KG1 (cell line): ENCODE results near the gene ARHGEF16.

ENCODE experiments used
- DNase-seq: peaks from one replicate; lab custom pipeline; 2025; lab: John Stamatoyannopoulos, UW

Gene ARHGEF16

DNA sequence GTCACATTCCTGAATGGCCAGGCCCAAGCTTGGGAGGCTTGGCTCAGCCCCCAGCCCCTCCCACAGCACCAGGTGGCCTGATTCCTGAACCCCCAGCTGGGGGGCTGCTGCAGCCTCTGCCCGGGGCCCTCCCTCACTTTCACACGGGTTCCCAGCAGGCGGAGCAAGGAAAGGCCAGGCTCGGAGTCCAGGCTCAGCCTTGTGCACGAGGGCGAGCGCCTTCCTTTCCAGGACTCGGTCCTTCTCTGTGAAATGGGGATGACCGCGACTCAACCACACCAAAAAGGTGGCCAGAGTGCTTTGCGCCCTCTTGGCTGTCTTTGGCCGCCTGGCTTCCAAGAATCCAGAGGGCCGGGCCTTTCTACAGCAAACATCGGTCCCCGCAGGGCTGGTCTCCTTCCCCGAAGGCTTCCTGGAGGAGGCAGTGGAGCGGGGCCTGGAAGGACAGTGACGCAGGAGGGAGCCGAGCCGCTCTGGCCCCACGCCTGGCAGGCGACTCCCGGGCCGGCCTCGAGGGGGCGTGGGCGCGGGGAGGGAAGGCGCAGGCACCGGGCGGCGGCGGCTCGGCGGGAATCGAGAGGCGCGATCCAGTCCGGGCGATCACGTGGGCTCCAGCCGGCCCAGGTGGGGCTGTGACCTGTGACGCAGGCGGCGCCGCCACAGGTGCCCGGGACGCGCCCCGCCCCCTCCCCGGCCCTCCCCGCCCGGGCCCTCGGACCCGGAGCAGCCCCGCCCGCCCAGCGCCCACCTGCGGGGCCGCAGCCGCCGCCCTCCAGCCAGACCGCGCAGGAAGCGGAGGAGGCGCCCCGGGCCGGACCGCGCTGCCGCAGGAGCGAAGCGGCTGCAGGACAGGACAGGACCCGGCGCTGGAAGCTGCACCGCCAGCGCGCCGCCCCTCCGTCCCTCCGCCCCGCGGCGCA is at the start of gene ARHGEF16:
Gene ARHGEF16 (plus strand): TSS at position 775 of the 920 bp plus-strand sequence. CDS start 8,420 bp downstream, outside the sequence.
- no peak for DNase-seq

DNA sequence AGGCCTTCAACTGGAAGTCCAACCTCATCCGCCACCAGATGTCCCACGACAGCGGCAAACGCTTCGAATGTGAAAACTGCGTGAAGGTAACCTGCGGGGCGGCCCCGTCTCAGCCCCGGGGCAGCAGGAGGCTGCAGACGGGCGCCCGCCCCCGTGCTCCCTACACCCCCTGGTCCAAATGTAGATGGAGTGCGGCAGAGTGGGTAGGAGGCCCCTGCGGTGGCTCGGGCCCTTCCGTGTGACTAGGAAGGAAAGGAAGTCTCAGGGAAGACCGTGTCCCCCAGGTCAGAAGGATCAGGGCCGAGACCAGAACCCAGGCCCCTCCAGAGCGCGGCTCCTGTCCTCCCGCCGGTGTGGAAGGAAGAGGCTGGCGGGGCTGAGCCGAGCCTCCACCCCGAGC is 49.7 kb upstream of the ARHGEF16 start:
- DNase-seq, result no peak

DNA sequence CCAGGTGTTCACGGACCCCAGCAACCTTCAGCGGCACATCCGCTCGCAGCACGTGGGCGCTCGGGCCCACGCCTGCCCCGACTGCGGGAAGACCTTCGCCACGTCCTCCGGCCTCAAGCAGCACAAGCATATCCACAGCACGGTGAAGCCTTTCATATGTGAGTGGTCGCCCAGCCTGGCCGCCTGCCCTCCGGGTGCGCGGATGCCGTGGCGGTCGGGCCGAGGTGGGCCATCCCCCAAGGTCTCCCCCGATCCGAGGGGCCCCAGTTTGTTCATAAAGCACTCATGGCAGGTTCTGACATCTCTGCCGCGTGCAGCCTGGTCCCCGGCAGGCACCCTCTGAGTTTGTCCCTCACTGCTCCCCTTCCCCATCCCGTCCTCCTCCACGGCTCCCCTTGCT is 49.0 kb upstream of the ARHGEF16 start:
- DNase-seq, result no peak

DNA sequence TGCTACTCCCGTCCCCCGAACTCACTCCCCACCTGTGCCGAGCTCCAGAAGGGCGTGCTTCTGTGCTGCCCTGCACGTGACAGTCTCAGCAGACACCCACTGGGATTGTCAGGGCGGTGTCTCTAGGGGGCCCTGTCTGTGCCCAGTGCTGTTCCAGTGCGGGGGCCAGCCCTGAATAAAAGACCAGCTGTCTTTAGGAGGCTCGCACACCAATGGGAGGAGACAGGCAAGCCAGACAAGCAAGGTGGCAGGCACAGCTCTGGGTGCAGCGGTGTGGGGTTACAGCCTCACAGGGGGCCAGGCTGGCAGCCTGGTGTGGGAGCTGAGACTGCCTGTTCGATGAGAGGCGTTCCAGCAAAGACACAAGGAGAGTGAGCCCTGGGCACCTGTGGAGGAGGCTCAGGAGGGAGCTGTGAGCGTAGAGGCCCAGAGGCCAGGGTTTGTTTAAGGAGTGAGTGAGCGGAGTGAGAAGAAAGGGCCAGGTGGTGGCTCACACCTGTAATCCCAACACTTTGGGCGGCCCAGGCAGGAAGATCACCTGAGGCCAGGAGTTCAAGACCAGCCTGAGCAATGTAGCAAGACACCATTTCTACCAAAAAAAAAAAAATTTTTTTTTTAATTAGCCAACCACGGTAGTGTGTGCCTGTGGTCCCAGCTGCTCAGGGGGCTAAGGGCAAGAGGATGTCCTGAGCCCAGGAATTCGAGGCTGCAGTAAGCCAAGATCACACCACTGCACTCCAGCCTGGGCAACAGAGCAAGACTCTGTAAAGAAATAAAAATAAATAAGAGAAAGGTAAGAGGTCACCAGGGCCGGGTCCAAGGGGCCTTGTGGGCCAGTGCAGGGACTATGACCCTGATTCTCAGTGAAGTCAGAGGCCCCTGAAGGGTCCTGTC is 48.2 kb upstream of the ARHGEF16 start:
- DNase-seq, result no peak

DNA sequence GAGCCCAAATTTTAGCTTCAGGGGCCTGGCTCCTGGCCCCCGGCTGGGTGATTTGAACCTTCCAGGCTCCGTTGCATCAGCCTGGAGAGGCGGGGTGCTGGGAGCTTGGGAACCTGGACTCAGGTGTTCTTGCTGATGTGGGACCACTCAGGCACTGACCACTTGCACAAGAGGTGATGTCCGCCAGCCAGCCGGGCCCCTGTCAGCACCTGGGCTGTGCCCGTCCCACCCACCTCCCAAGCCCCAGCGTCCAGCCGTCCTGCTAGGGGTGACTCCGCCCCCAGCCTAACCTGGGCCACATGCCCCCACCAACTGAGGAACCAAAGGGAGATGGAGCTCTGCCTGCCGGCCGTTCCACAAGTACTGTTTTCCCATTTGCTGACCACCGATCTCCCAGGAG is 47.4 kb upstream of the ARHGEF16 start:
- DNase-seq, result no peak

DNA sequence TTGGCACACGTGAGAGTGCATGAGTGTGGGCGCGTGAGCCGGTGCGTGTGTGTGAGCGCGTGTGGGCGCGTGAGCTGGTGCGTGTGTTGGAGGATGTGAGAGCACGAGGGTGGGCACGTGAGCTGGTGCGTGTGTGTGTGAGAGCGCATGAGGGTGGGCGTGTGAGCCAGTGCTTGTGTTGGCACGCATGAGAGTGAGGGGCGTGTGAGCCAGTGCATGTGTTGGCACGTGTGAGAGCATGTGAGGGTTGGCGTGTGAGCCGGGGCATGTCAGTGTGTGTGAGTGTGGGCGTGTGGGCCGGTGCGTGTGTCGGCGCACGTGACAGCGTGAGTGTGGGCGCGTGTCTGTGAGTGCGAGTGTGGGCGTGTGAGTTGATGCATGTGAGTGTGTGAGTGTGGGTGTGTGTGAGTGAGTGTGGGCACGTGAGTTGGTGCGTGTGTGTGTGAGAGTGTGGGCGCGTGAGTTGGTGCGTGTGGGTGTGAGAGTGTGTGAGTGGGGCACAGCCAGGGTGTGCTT is 45.7 kb upstream of the ARHGEF16 start:
- no peak for DNase-seq

DNA sequence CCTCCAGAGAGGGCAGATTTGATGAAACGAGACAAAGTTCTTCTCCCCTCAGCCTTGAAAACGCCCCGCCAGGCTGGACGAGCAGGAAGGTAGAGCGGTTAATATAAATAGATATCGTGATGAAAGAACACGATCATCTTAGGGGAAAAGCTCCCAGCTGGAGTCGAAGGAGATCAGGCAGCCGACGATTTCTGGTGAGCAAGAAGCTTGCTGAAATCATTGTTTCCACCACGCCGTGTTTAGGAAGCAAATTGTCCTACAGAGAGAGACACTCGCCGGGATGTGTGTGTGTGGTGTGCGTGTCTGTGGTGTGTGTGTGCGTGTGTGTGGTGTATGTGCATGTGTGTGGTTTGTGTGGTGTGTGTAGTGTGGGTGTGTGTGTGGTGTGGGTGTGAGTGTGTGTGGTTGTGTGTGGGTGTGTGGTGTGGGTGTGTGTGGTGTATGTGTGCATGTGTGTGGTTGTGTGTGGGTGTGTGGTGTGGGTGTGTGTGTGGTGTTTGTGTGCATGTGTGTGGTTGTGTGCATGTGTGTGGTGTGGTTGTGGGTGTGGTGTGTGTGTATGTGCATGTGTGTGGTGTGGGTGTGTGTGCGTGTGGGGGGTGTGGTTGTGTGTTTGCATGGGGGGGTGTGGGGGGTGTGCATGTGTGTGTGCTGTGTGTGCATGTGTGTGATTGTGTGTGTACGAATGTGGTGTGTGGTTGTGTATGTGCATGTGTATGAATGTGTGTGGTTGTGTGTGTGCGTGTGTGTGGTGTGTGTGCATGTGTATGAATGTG is 44.9 kb upstream of the ARHGEF16 start:
- no peak for DNase-seq

DNA sequence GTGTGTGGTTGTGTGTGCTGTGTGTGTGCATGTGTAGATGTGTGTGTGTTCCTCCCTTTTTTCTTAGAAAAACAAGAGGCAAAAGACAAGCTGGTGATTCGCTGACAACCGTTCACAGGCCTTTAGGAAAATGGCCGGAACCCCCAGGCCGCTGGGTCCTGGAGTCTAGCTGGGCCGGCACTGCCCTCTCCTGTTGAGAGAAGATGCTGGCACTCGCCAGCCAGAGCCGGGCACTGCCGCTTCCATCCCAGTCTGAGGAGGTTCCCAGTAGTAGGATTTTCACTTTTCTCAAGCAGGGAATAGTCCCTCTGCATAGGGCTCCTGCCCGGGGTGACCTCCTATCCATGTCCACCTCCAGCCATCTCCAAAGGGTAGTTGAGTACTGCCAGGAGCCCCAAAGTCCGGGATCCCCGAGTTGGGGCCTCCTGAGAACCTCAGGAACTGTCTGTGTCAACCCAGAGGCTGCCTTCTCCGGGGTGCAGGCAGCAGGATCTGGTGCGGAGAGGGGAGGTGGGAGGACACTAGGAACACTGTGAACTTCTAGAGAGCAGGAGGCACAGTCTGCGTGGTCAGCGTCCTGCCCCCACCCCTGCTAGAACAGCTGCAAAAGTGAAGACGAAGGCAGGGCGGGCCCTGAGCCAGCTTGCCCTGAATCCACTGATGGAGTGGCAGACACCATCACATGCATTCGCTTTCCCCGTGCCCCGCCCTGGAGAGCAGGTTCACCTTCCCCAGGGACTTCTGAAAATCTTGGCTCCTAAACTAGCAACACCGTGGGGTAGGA is 44.1 kb upstream of the ARHGEF16 start:
- no peak for DNase-seq

DNA sequence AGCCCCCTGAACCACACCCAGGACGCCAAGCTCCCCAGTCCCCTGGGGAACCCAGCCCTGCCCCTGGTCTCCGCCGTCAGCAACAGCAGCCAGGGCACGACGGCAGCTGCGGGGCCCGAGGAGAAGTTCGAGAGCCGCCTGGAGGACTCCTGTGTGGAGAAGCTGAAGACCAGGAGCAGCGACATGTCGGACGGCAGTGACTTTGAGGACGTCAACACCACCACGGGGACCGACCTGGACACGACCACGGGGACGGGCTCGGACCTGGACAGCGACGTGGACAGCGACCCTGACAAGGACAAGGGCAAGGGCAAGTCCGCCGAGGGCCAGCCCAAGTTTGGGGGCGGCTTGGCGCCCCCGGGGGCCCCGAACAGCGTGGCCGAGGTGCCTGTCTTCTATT is 42.7 kb upstream of the ARHGEF16 start:
- DNase-seq, result no peak

DNA sequence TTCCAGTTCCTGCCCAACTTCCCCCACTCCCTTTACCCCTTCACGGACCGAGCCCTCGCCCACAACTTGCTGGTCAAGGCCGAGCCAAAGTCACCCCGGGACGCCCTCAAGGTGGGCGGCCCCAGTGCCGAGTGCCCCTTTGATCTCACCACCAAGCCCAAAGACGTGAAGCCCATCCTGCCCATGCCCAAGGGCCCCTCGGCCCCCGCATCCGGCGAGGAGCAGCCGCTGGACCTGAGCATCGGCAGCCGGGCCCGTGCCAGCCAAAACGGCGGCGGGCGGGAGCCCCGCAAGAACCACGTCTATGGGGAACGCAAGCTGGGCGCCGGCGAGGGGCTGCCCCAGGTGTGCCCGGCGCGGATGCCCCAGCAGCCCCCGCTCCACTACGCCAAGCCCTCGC is 42.1 kb upstream of the ARHGEF16 start:
- DNase-seq, result no peak

DNA sequence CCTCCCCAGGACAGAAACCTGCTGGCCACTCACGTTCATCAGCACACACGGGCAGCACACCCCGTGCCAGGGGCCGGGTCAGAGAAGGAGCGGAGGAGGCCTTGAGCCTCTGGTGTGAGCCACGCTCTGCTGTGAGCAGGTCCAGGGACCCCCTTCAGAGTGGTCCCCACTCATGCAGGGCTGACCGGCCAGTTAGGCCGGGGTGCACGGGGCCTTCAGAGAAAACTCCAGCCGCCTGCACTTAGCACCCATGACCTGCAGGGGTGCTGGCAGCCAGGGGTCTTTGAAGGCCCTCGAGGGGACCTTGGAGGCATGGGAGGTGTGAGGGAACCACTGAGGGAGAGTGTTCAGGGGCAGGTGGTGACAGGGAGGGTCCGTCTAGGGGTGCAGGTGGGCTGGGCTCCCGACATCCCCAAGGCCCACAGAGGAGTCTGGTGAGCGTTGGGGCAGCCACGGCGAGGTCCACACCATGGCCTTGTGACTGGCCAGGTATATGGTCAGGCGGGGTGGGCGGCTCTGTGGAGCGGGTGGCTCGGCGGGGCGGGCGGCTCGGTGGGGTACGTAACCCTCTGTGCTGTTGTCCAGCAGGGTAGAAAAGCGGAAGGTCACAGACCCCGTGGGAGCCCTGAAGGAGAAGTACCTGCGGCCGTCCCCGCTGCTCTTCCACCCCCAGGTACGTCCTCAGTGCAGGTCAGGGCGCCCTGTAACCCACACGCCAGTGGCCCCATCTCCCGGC is 40.3 kb upstream of the ARHGEF16 start:
- no peak for DNase-seq

DNA sequence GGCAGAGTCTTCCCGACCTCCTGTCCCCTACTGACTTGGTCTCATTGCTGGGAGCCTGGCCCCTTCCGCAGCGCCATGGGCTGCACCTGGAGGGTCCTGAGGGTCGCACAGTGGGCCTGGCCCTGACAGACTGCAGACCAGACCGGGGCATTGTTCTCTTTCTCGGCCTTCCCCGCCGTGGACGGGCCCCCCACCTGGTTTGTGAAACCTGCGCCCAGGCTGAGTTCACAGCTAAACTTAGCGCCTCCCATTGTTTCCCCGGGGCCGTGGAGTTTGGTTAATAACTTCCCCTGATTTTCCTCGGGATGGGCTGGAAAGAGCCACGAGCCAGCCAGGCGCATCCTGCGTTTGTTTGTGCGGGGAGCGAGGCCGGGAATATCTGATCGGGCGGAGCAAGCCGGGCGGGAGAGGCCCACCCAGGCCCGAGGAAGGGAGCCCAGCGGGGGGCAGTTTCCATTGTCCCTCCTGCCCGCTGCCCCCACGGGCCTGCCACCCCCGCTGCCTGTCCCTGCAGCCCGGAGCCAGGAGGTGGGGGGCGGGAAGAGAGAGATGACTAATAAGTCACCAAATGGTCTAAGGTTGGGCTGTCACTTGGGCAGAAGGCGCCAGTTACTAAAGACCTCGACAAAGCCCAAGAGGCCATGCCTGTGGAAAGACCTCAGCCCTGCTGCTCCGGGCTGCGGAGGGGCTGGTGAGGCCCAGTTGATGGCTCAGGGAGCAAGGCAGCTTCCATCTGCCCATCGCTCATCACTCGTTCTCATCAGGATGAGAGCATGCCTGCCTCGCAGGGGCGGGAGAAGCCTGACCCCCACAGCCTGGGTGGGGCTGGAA is 39.0 kb upstream of the ARHGEF16 start:
- DNase-seq, result no peak

DNA sequence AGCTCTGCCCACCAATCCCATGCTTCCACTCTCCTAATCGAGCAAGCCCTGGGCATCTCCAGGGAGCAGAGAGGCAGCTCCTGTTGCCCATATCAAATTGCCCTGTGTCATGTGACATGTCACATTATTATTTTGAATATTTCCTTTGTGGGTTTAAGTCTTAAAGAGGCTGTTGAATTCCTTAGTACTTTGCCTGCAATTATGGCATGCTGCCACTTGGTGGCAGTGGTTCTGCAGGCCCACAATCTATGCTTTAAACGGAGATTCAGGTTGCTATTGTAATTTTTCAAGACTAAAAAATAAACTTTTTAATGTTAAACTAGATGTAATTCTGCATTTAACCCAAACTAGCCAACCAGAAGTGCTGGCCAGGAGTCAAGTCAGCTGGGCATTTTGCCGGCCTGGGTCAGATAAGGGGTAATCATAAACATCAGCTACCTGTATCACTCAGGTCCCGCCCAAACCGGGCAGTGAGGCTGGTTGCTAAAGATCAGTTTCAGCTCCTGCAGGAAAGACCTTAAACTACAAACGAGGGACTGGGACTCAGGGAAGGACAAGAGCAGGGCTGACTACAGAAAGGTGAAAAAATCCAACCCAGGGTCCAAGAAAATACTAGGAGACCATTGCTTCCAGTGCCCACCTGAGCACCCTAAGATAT is 37.3 kb upstream of the ARHGEF16 start:
- no peak for DNase-seq

DNA sequence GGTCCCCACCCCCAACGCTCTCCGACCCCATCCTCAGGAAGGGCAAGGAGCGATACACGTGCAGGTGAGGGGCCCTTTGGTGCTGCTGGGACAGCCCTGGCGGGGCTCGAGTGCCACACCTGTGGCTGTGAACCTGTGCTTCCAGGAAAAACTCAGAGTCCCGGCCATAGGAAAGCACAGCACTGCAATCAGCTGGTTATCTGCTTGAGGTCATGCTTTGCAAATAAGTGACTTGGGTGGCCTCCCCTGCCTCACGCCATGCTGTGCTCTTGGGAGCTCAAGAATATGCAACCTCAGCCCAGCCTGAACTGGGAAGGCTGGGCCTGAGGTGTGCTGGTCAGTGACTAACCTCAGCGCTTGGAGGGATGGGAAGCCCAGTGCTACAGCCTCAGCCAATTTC is 36.5 kb upstream of the ARHGEF16 start:
- no peak for DNase-seq

DNA sequence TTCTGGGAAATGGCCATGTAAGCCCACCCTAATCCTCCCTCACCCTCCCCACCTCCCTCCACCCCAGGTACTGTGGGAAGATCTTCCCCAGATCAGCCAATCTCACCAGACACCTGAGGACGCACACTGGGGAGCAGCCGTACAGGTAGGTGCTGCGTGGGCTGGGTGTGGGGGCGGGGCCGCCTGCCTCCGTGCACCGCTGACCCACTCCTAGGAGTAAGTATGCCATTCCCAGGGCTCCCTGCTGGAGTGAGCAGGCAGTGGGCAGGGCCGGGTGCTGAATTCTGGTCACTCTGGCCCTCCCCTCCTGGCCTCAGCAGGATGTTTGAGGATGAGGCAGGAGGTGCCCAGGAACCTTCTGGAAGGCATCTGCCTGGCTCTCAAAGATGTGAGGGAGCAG is 35.9 kb upstream of the ARHGEF16 start:
- no peak for DNase-seq

DNA sequence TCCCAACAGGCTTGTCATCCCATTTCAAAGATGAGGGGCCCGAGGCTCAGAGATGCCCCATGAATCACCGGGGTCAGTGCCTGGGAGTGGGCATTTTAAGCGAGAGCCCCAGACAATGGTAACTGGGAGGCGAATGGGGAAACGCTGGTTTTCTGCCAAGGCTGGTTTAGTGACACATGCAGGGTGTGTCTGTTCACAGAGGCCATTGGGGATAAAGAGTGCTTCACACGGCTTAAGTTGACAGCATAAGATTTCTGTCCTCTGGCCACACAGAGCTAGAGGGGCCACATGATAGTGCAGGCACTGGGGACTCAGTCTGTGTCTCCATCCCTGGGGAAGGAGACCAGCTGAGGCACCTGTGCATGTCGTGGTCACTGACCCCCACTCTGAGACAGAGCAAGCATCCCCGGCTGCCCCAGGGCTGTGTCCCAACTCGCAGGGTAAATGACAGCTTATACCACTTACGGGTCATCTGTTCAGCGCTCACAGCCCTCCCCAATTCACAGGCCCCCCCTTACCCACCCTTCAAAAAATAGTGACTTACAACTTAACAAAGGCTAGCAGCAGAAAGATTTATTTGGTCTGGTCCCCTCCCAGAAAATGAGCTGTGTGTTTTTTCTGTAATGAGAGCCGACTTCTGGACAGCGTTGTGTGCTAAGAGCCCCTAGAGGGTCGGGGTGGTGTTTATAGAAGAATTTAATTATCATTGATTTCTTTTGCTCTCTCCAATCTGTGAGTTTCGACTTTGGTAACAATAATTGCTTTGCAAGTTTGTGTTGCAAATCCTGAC is 34.9 kb upstream of the ARHGEF16 start:
- no peak for DNase-seq

DNA sequence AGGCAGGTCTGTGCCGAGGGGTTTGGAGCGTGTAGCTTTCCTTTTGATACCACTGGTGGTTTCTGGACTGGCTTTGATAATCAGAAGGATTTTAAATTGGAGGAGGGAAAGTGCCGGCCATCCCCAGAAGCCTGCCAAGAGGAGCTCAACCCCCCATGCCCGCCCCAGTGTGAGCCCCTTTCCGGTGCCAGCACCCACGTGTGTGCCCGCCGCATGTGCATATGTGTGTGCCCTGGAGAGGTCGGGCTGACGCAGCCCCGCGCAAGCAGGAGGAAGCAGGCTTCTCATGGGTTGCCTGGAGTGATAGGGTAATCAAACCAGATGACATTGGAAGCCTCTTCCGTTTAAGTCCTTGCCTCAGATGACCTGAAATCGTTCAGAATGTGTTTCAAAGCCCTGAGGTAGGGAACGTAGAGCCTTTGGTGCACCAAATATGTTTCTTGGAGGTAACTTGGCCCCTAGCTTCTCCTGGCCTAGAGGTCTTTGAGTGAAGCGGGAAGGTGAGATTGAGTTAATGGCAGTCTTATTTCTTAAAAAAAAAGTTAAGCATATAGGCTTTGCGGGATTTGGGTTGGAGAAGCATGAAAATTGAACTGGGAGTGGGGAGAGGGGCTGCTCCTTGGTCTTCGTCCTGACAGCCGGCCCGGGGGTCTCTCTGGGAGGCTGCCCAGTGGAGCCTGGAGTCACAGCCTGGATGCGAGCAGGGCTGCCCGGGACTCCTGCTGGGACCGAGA is 34.1 kb upstream of the ARHGEF16 start:
- DNase-seq, result no peak
